ENCODE results near the gene TP53RK. TPM values are rescaled to one million over a fixed set of nuclear protein-coding genes. Genes with fewer than 3 reads are reported as not detected.
A peak's percentile ranks its signal among the peaks of the same experiment; 100 is the strongest.

The TP53RK gene
- total and polyA plus RNA-seq, 3 donors from 2014 or later: 20.9 to 25.8 (median 23.4) TPM

GRCh38 chr20:46657137-46657536, 32.1 kb downstream of the TP53RK start:
- H3K4me3 ChIP-seq: no peak overlapping the region
- intact Hi-C loops (cut with DNase I; ENCODE audit: low total_unique reads): no loop called here
- DNase-seq: no peak
- peaks cover 3% of the 10 kb centered on the region for H3K4me1 ChIP-seq
- 78 to 92% methylated on average over 8 of the region's 8 CpGs for WGBS, 2 donors
- H3K27ac ChIP-seq: no peak overlapping the region
- H3K27me3 ChIP-seq: no peaks in the 10 kb centered on the region
- TF ChIP-seq CTCF (IDR thresholded peaks at IDR 0.05) (no peak), POLR2A (IDR thresholded peaks at IDR 0.05) (no peak)
- no peaks in the 10 kb centered on the region for H3K9me3 ChIP-seq
- no peaks in the 10 kb centered on the region for H3K36me3 ChIP-seq (ENCODE audit: low read depth, missing control alignments)

- TF ChIP-seq CTCF (IDR thresholded peaks at IDR 0.05): no peak
- no peak for TF ChIP-seq POLR2A (IDR thresholded peaks at IDR 0.05)
- no peaks in the 10 kb centered on the region for H3K9me3 ChIP-seq
- no peak for DNase-seq
- H3K4me3 ChIP-seq: no peak overlapping the region
- no peak overlapping the region for H3K27ac ChIP-seq
- H3K36me3 ChIP-seq (ENCODE audit: low read depth, missing control alignments): no peaks in the 10 kb centered on the region
- H3K4me1 ChIP-seq: peaks cover 3% of the 10 kb centered on the region
- H3K27me3 ChIP-seq: no peaks in the 10 kb centered on the region
- intact Hi-C loops (cut with DNase I; ENCODE audit: low total_unique reads): no loop called here
These were observed 36.5 kb downstream of the TP53RK start for GRCh38 chr20:46652699-46653098.

- Histone ChIP-seq H3K27ac (no peak within 1 kb of the TSS), H3K4me1 (peaks cover 3% of the 10 kb centered on the region), H3K9me3 (no peaks in the 10 kb centered on the region), H3K27me3 (no peaks in the 10 kb centered on the region), H3K4me3 (peak within 1 kb of the TSS; percentile 13 to 48), H3K36me3 (ENCODE audit: low read depth, missing control alignments) (no peaks in the 10 kb centered on the region)
- intact Hi-C loops (cut with DNase I; ENCODE audit: low total_unique reads): no loop called here
- TF ChIP-seq CTCF (IDR thresholded peaks at IDR 0.05): no peak
- TF ChIP-seq POLR2A (IDR thresholded peaks at IDR 0.05): no peak
- 28 to 39% methylated on average over 25 to 43 of the region's 55 CpGs for WGBS, 2 donors
- no peak for DNase-seq
These were observed 37.9 kb downstream of the TP53RK start, which contains the start of gene SLC13A3 for GRCh38 chr20:46651091-46651962. Gene SLC13A3 (minus strand): TSS chr20:46651459. CDS start chr20:46651421, 38 bp downstream.

GRCh38 chr20:46650575-46651090, 38.6 kb downstream of the TP53RK start:
- Histone ChIP-seq H3K27ac (no peak overlapping the region), H3K9me3 (no peaks in the 10 kb centered on the region), H3K4me1 (peaks cover 3% of the 10 kb centered on the region), H3K36me3 (ENCODE audit: low read depth, missing control alignments) (no peaks in the 10 kb centered on the region), H3K4me3 (peak overlapping the region in 1 of 2 donors; percentile 48), H3K27me3 (no peaks in the 10 kb centered on the region)
- no peak for TF ChIP-seq CTCF (IDR thresholded peaks at IDR 0.05)
- no peak for TF ChIP-seq POLR2A (IDR thresholded peaks at IDR 0.05)
- intact Hi-C loops (cut with DNase I; ENCODE audit: low total_unique reads): no loop called here
- no peak for DNase-seq
- 75 to 80% methylated on average over 10 of the region's 10 CpGs for WGBS, 2 donors

Measured in testis (tissue), 3 donors.